GM12892 (cell line): ENCODE results near the gene MMEL1.

ENCODE experiments used
- POLR2A ChIP-seq: IDR thresholded peaks from 2 replicates; pipeline ENCODE4 v1.6.1; 2011; ENCODE audit warnings: low read depth, low read length, control low read depth
- POLR2AphosphoS5 ChIP-seq: IDR thresholded peaks from 2 replicates; pipeline ENCODE4 v1.6.1; 2011; ENCODE audit warnings: low read depth, low read length, control low read depth

GRCh38 chr1:2640626-2641025 lies 7.8 kb upstream of the MMEL1 start:
- TF ChIP-seq POLR2A (no peak), POLR2AphosphoS5 (no peak)
